ENCODE data around the gene TMEM9. TPM values are rescaled to one million over a fixed set of nuclear protein-coding genes. Genes with fewer than 3 reads are reported as not detected.

TMEM9 gene
- total RNA-seq, 1 experiment from 2014 or later: 50.2 TPM

- no peak for ATAC-seq
- ChIA-PET POLR2A (no interaction called here), CTCF (interaction anchor here (0.7 kb wide), 1 partner anchor 34 kb away, joined by 3 read pairs; no protein-coding TSS in a partner anchor)
- in situ Hi-C loops (cut with HindIII; ENCODE audit: low pct_unique_long_range_greater_than_20kb, low sequenced_read_pairs): no loop called here
- Histone ChIP-seq H3K4me1 (ENCODE audit: control insufficient read depth, insufficient read depth, low read length) (peaks cover 3% of the 10 kb centered on the region; the same call in 1 of the 2 replicates), H3K9me3 (ENCODE audit: control insufficient read depth, insufficient read depth, low read depth, low read length) (no peaks in the 10 kb centered on the region), H3K36me3 (ENCODE audit: control insufficient read depth, insufficient read depth, low read length) (no peaks in the 10 kb centered on the region), H3K27ac (ENCODE audit: low read length) (no peak overlapping the region), H3K4me3 (ENCODE audit: low read depth in 2 of 2, low read length in 2 of 2) (no peak overlapping the region), H3K27me3 (ENCODE audit: control insufficient read depth, insufficient read depth, low read length) (no peaks in the 10 kb centered on the region)
- BruUV-seq (replicated peaks): no TSS peak
- no peak for DNase-seq (ENCODE audit: low read depth, low spot score)
- intact Hi-C loops (cut with micrococcal nuclease; ENCODE audit: unreplicated experiment): loop anchor here (5.0 kb wide), 1 partner anchor 134 kb away; no protein-coding TSS in a partner anchor
- TF ChIP-seq TCF7L2 (IDR thresholded peaks at IDR 0.05; ENCODE audit: low read depth, low read length) (no peak), SIN3A (IDR thresholded peaks at IDR 0.05; ENCODE audit: borderline replicate concordance, insufficient read depth, low read depth, low read length) (no peak), CTCF (IDR thresholded peaks at IDR 0.05) (no peak), POLR2AphosphoS5 (IDR thresholded peaks at IDR 0.05; ENCODE audit: low read depth, low read length) (no peak), REST (IDR thresholded peaks at IDR 0.05; ENCODE audit: insufficient read depth in 1 of 2, low read depth in 2 of 2, low read length in 1 of 2) (no peak)
Observed at GRCh38 chr1:201111156-201111555, 43.1 kb downstream of the TMEM9 start.

GRCh38 chr1:201110616-201111015 is 43.7 kb downstream of the TMEM9 start:
- ATAC-seq (no peak), DNase-seq (ENCODE audit: low read depth, low spot score) (no peak)
- in situ Hi-C loops (cut with HindIII; ENCODE audit: low pct_unique_long_range_greater_than_20kb, low sequenced_read_pairs) (no loop called here), intact Hi-C loops (cut with micrococcal nuclease; ENCODE audit: unreplicated experiment) (loop anchor here (5.0 kb wide), 1 partner anchor 133 kb away; no protein-coding TSS in a partner anchor)
- Histone ChIP-seq H3K27ac (ENCODE audit: low read length) (no peak overlapping the region), H3K4me3 (ENCODE audit: low read depth in 2 of 2, low read length in 2 of 2) (no peak overlapping the region), H3K36me3 (ENCODE audit: control insufficient read depth, insufficient read depth, low read length) (no peaks in the 10 kb centered on the region), H3K4me1 (ENCODE audit: control insufficient read depth, insufficient read depth, low read length) (peaks cover 3% of the 10 kb centered on the region; the same call in 1 of the 2 replicates), H3K9me3 (ENCODE audit: control insufficient read depth, insufficient read depth, low read depth, low read length) (no peaks in the 10 kb centered on the region), H3K27me3 (ENCODE audit: control insufficient read depth, insufficient read depth, low read length) (no peaks in the 10 kb centered on the region)
- TF ChIP-seq REST (IDR thresholded peaks at IDR 0.05; ENCODE audit: insufficient read depth in 1 of 2, low read depth in 2 of 2, low read length in 1 of 2) (no peak), SIN3A (IDR thresholded peaks at IDR 0.05; ENCODE audit: borderline replicate concordance, insufficient read depth, low read depth, low read length) (no peak), CTCF (IDR thresholded peaks at IDR 0.05) (no peak), TCF7L2 (IDR thresholded peaks at IDR 0.05; ENCODE audit: low read depth, low read length) (no peak)
- POLR2A ChIA-PET: no interaction called here
- BruUV-seq (replicated peaks): no TSS peak
- CTCF ChIA-PET: no interaction called here
